ENCODE results near the gene MGLL. TPM values are rescaled to one million over a fixed set of nuclear protein-coding genes. Genes with fewer than 3 reads are reported as not detected.

MGLL gene
- total RNA-seq, 2 donors from 2014 or later = 123 to 200 TPM

DNA sequence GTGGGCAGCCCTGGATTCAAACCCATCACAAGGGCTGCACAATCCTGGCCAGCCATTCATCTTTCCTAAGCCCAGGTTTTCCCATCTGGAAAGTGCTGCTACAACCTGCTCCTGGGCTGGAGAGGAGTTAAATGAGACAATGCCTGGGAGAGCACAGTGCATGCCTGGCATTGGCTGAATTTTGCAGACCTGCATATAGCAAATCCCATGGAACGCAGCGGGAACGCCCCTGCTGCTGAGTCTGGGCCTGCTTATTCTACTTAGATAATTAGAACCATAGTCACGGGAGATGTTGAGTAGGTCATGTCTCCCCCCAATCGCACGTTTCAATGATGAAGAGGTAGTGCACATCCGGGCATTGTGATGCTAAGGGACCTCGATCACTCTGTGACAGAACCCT, 102.9 kb downstream of the MGLL start:
- Histone ChIP-seq H3K27me3 (no peaks in the 10 kb centered on the region), H3K27ac (no peak overlapping the region), H3K4me1 (no peaks in the 10 kb centered on the region), H3K4me3 (no peak overlapping the region), H3K9ac (ENCODE audit: low read depth in 2 of 2, low read length in 2 of 2) (no peak overlapping the region), H3K36me3 (no peaks in the 10 kb centered on the region), H3K9me3 (no peaks in the 10 kb centered on the region)
- no peak for DNase-seq
- intact Hi-C loops (cut with DNase I) = no loop called here
- TF ChIP-seq CTCF (IDR thresholded peaks at IDR 0.05) = no peak

DNA sequence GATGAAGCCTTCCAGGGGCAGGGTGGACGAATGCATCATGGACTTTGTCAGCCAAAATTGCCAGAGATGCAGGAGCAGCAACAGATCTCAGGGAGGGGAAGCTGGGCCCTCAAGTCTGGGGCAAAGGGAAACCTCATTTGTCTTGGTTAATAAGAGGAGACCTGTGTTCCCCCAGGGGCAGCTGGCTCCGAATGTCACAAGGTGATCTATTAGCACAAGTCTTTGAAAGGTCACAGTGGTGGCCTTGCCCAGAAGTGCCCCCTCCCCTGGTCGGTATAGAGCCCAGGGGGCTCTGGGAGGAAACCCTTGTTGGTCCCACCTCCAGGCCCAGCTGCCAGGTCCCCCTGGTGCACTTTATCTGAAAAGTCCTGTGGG, 103.4 kb downstream of the MGLL start:
- DNase-seq = no peak
- H3K9me3 ChIP-seq = no peaks in the 10 kb centered on the region
- no peak overlapping the region for H3K9ac ChIP-seq (ENCODE audit: low read depth in 2 of 2, low read length in 2 of 2)
- TF ChIP-seq CTCF (IDR thresholded peaks at IDR 0.05) = no peak
- no peaks in the 10 kb centered on the region for H3K4me1 ChIP-seq
- no peaks in the 10 kb centered on the region for H3K27me3 ChIP-seq
- no peaks in the 10 kb centered on the region for H3K36me3 ChIP-seq
- H3K4me3 ChIP-seq = no peak overlapping the region
- no peak overlapping the region for H3K27ac ChIP-seq
- intact Hi-C loops (cut with DNase I) = no loop called here

DNA sequence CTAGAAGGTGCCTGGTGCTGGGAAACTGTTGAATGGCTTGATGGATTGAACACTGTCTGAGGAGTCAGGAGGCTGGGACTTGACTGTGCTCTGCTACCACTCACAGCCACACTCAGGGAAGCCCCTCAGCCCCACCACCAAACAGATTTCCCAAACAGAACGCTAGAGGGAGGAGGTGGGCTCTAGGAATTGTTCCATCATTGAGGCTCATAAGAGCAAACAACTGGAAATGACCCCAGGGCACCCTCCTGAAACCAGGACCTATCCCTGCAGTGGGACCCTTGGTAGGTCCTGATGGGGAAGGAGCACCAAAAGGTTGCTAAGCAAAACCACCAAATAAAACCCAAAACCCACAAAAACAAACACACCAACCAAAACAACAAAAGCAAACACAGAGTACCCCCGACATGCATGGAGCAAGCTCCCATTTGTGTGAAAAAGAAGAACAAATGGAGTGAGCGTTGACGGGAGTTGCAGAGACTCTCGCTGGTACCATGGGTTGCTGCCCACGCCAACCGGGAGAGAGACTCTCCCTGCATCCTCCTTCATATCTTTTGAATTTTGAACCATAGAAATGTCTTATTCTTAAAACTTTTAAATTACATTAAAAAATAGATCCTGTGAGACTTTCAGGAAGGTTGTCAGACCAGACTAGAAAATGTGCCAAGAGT, 103.9 kb downstream of the MGLL start:
- no peaks in the 10 kb centered on the region for H3K36me3 ChIP-seq
- no peak overlapping the region for H3K27ac ChIP-seq
- DNase-seq = no peak
- no peak overlapping the region for H3K4me3 ChIP-seq
- no peak for TF ChIP-seq CTCF (IDR thresholded peaks at IDR 0.05)
- intact Hi-C loops (cut with DNase I) = no loop called here
- no peaks in the 10 kb centered on the region for H3K4me1 ChIP-seq
- H3K27me3 ChIP-seq = no peaks in the 10 kb centered on the region
- H3K9ac ChIP-seq (ENCODE audit: low read depth in 2 of 2, low read length in 2 of 2) = no peak overlapping the region
- no peaks in the 10 kb centered on the region for H3K9me3 ChIP-seq

DNA sequence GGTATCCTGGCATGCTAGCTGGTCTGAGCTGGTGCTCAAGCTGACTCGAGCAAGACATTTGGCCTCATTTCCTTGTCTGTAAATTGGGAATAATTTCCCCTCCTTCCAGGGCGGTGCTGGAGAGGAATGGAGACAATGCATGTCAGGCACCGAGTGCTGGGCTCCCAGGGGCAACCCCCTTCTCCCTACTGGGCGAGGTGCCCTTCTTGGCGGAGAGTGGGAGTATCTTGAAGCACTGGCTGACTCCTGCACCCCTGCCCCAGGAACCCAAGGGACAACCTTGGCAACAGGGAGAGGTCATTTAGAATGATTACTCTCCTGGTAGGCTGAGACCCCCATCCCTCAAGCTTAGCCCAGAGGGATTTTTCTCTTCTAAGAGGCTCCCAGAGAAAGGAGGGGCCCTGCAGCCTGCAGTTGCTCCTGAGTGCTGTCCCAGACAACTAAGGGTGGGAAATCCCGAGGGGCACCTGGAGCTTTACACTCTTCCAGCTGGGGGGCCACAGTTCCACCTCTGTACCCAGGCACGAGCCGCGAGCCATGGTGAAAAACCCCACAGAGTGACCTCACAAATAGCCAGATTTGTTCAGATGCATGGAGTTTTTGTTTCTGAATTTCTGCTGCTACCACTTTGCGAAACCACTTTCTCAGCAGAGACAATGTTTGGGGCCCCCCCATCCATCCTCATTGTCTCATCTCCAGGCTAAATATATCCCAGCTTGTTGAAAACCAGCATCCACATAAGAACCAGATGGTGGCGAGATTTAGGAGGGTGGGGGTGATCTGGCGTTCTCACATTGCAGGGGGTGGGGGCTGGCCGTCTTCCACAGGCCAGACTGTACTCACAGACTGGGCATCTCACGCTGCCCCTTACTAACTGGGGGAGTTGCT, 104.7 kb downstream of the MGLL start:
- no peak for TF ChIP-seq CTCF (IDR thresholded peaks at IDR 0.05)
- Histone ChIP-seq H3K9me3 (no peaks in the 10 kb centered on the region), H3K36me3 (no peaks in the 10 kb centered on the region), H3K9ac (ENCODE audit: low read depth in 2 of 2, low read length in 2 of 2) (no peak overlapping the region), H3K27me3 (no peaks in the 10 kb centered on the region), H3K4me3 (no peak overlapping the region), H3K27ac (no peak overlapping the region), H3K4me1 (no peaks in the 10 kb centered on the region)
- no peak for DNase-seq
- intact Hi-C loops (cut with DNase I) = no loop called here

DNA sequence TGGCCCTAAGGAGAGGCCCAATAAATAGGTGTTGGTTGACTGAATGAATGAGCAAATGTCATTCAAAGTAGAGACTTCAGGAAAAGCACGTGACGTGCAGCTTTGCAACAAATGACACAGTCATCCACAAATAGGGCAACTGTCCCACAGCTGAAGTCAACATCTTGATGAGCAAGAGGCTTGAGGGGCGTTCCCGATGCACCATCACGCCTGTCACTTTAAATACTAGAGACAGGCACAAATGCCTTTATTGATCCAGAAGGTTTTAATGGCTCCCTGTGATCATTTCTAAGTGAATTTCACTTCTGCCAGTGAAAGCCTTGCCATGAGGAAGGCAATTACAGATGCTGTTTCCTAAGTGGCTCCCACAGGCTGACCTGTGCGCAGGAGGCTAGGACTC, 105.9 kb downstream of the MGLL start:
- Histone ChIP-seq H3K4me1 (no peaks in the 10 kb centered on the region), H3K9me3 (no peaks in the 10 kb centered on the region), H3K27me3 (no peaks in the 10 kb centered on the region), H3K36me3 (no peaks in the 10 kb centered on the region), H3K27ac (no peak overlapping the region), H3K9ac (ENCODE audit: low read depth in 2 of 2, low read length in 2 of 2) (no peak overlapping the region), H3K4me3 (no peak overlapping the region)
- intact Hi-C loops (cut with DNase I) = no loop called here
- no peak for DNase-seq
- no peak for TF ChIP-seq CTCF (IDR thresholded peaks at IDR 0.05)
